HEK293 (cell line): ENCODE measurements around the gene PRRT2.

Experiments used
- CTCF ChIA-PET: fragments of 350-600 bp; formaldehyde crosslinking; extraction: SDS; loops from one replicate; lab custom pipeline; 2021; ENCODE audit warnings: antibody characterized with exemption; lab: Yijun Ruan, JAX
- POLR2A ChIA-PET: fragments of 300-600 bp; formaldehyde crosslinking; extraction: SDS; loops from one replicate; lab custom pipeline; 2020; ENCODE audit warnings: antibody characterized with exemption, inconsistent platforms; lab: Yijun Ruan, JAX
- H3K27ac ChIP-seq: fragments of 200-500 bp; sonication (Bioruptor generic); 2 replicates; pipeline ENCODE4 v1.5.1; 2014; ENCODE audit warnings: low read depth, low read length, control low read depth, inconsistent platforms; ENCODE audit errors: extremely low read depth
- H3K36me3 ChIP-seq, 2 experiments: fragments of 200-500 bp in 1 of 2; sonication (Bioruptor generic) in 1 of 2; 1 replicate in 1 of 2; 2 replicates in 1 of 2; pipeline ENCODE4 v1.5.1; 2014 to 2017; ENCODE audit warnings: inconsistent platforms in 2 of 2, low read length in 2 of 2; ENCODE audit not compliant: control insufficient read depth in 2 of 2, insufficient read depth in 1 of 2
- H3K4me1 ChIP-seq: fragments of 200-500 bp; sonication (Bioruptor generic); 2 replicates; pipeline ENCODE4 v1.5.1; 2014; ENCODE audit warnings: mild to moderate bottlenecking, low read length, inconsistent platforms; ENCODE audit not compliant: control insufficient read depth, insufficient read depth
- H3K4me3 ChIP-seq: 2 replicates; pipeline ENCODE4 v1.5.1; 2011; ENCODE audit warnings: low read depth, mild to moderate bottlenecking, control low read depth, low read length, moderate library complexity
- H3K9me3 ChIP-seq: fragments of 200-500 bp; sonication (Bioruptor generic); 2 replicates; pipeline ENCODE4 v1.5.1; 2014; ENCODE audit warnings: low read depth, low read length, inconsistent platforms; ENCODE audit not compliant: control insufficient read depth, insufficient read depth
- BCL6B ChIP-seq: fragments of 450-650 bp; formaldehyde crosslinking; IDR thresholded peaks from 2 replicates; pipeline ENCODE4 v1.5.1; 2017; ENCODE audit warnings: missing biosample characterization, missing genetic modification characterization
- GLI2 ChIP-seq: fragments of 450-650 bp; formaldehyde crosslinking; IDR thresholded peaks from 2 replicates; pipeline ENCODE4; 2017; ENCODE audit warnings: missing biosample characterization, missing genetic modification characterization, low read depth, borderline replicate concordance
- HOXD13 ChIP-seq: sonication (generic); formaldehyde crosslinking; IDR thresholded peaks from 2 replicates; pipeline ENCODE4 v1.8.0; 2022; ENCODE audit warnings: missing genetic modification reagents, borderline replicate concordance
- KLF9 ChIP-seq: fragments of 450-650 bp; formaldehyde crosslinking; IDR thresholded peaks from 2 replicates; pipeline ENCODE4 v1.5.1; 2016; ENCODE audit warnings: missing biosample characterization, missing genetic modification characterization, low read depth
- MEIS1 ChIP-seq: sonication (generic); formaldehyde crosslinking; IDR thresholded peaks from 2 replicates; pipeline ENCODE4 v1.8.1; 2022; ENCODE audit warnings: missing genetic modification reagents, mild to moderate bottlenecking, borderline replicate concordance
- SCRT1 ChIP-seq: fragments of 450-650 bp; formaldehyde crosslinking; IDR thresholded peaks from 2 replicates; pipeline ENCODE4 v1.5.1; 2016; ENCODE audit warnings: missing biosample characterization, missing genetic modification characterization, borderline replicate concordance
- SP3 ChIP-seq: fragments of 450-650 bp; formaldehyde crosslinking; IDR thresholded peaks from 2 replicates; pipeline ENCODE4 v1.5.1; 2016; ENCODE audit warnings: missing biosample characterization, missing genetic modification characterization
- ZFP41 ChIP-seq: fragments of 450-650 bp; formaldehyde crosslinking; IDR thresholded peaks from 2 replicates; pipeline ENCODE4 v1.5.1; 2016; ENCODE audit warnings: missing biosample characterization, missing genetic modification characterization, borderline replicate concordance
- ZNF132 ChIP-seq: fragments of 450-650 bp; formaldehyde crosslinking; IDR thresholded peaks from 2 replicates; pipeline ENCODE4 v1.5.1; 2017; ENCODE audit warnings: missing biosample characterization, missing genetic modification characterization, borderline replicate concordance
- ZNF138 ChIP-seq: fragments of 450-650 bp; formaldehyde crosslinking; IDR thresholded peaks from 2 replicates; pipeline ENCODE4 v1.5.1; 2016; ENCODE audit warnings: missing biosample characterization, missing genetic modification characterization, borderline replicate concordance
- ZNF202 ChIP-seq: fragments of 450-650 bp; formaldehyde crosslinking; IDR thresholded peaks from 2 replicates; pipeline ENCODE4 v1.5.1; 2016; ENCODE audit warnings: missing biosample characterization, missing genetic modification characterization, borderline replicate concordance
- ZNF266 ChIP-seq: fragments of 450-650 bp; formaldehyde crosslinking; IDR thresholded peaks from 2 replicates; pipeline ENCODE4 v1.5.1; 2016; ENCODE audit warnings: missing biosample characterization, missing genetic modification characterization, low read depth
- ZNF571 ChIP-seq: fragments of 450-650 bp; formaldehyde crosslinking; IDR thresholded peaks from 2 replicates; pipeline ENCODE4 v1.5.0; 2017; ENCODE audit warnings: missing biosample characterization, missing genetic modification characterization
- ZNF585B ChIP-seq: fragments of 450-650 bp; formaldehyde crosslinking; IDR thresholded peaks from 2 replicates; pipeline ENCODE4 v1.5.1; 2016; ENCODE audit warnings: missing biosample characterization, missing genetic modification characterization
- ZNF658 ChIP-seq: fragments of 450-650 bp; formaldehyde crosslinking; IDR thresholded peaks from 2 replicates; pipeline ENCODE4; 2016; ENCODE audit warnings: missing biosample characterization, missing genetic modification characterization
- ZNF677 ChIP-seq: fragments of 450-650 bp; IDR thresholded peaks from 2 replicates; pipeline ENCODE4 v1.5.0; 2018; ENCODE audit warnings: missing biosample characterization, mild to moderate bottlenecking, missing genetic modification characterization, moderate library complexity
- TF ChIP-seq, protein P1 (sequence below): fragments of 450-650 bp; formaldehyde crosslinking; IDR thresholded peaks from 2 replicates; pipeline ENCODE4 v1.5.1; 2017; ENCODE audit warnings: missing biosample characterization, missing genetic modification characterization

PRRT2 gene

GRCh38 chr16:29811896-29812665 is at the start of gene PRRT2:
Gene PRRT2 (plus strand): TSS chr16:29812193. CDS start chr16:29813055, 862 bp downstream.
- Histone ChIP-seq H3K4me1 (peaks cover 11% of the 10 kb centered on the region), H3K9me3 (no peaks in the 10 kb centered on the region), H3K27ac (peak within 1 kb of the TSS; percentile 100), H3K36me3 (peaks cover 0 to 36% of the 10 kb centered on the region in 2 experiments; a peak in 2 of 3 replicates), H3K4me3 (peak within 1 kb of the TSS; percentile 53)
- ChIA-PET POLR2A (interaction anchor here (0.5 to 2.4 kb wide), 13 partner anchors 8 to 279 kb away, joined by 3 to 10 read pairs (median 5); partner anchors contain the start of genes CDIPT, KIF22, MVP and TAOK2), CTCF (interaction anchor here (0.7 to 1.6 kb wide), 3 partner anchors 15 to 184 kb away, joined by 3 to 9 read pairs (median 3); no protein-coding TSS in a partner anchor)
- TF ChIP-seq ZNF677 (tag by site-specific recombination): no peak

DNA sequence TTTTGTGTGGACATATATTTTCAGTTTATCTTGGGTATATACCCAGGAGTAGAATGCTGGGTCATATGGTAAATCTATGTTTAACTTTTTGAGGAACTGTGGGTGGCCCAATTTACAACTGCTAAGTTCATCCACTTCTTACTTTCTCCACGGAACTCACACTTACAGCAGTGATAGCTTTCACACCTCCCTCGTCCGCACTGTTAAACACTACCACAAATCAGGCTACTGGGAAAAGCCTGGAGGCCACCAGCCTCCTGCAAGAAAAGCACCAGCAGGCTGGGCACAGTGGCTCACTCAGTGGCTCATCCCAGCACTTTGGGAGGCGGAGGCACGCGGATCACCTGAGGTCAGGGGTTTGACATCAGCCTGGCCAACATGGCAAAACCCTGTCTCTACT is 48.7 kb upstream of the PRRT2 start:
- no peaks in the 10 kb centered on the region for H3K36me3 ChIP-seq
- POLR2A ChIA-PET: no interaction called here
- CTCF ChIA-PET: no interaction called here
- H3K4me3 ChIP-seq: no peak overlapping the region
- TF ChIP-seq ZNF132 (tag by site-specific recombination) (no peak), ZNF585B (no peak), ZNF571 (tag by site-specific recombination) (no peak), ZNF658 (tag by site-specific recombination) (no peak), MEIS1 (CRISPR knock-in tag) (no peak), HOXD13 (CRISPR knock-in tag) (no peak), KLF9 (tag by site-specific recombination) (no peak), ZNF138 (tag by site-specific recombination) (no peak), SCRT1 (tag by site-specific recombination) (no peak), SP3 (tag by site-specific recombination) (no peak), GLI2 (tag by site-specific recombination) (no peak), ZFP41 (tag by site-specific recombination) (no peak), ZNF202 (tag by site-specific recombination) (no peak), BCL6B (tag by site-specific recombination) (no peak), ZNF266 (tag by site-specific recombination) (no peak)
- TF ChIP-seq, protein P1, sequence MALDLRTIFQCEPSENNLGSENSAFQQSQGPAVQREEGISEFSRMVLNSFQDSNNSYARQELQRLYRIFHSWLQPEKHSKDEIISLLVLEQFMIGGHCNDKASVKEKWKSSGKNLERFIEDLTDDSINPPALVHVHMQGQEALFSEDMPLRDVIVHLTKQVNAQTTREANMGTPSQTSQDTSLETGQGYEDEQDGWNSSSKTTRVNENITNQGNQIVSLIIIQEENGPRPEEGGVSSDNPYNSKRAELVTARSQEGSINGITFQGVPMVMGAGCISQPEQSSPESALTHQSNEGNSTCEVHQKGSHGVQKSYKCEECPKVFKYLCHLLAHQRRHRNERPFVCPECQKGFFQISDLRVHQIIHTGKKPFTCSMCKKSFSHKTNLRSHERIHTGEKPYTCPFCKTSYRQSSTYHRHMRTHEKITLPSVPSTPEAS: no peak
- H3K4me1 ChIP-seq: no peaks in the 10 kb centered on the region
- no peaks in the 10 kb centered on the region for H3K9me3 ChIP-seq
- no peak overlapping the region for H3K27ac ChIP-seq
